ENCODE data around the gene YIPF5. TPM values are rescaled to one million over a fixed set of nuclear protein-coding genes. Genes with fewer than 3 reads are reported as not detected.

The YIPF5 gene
- 56.5 TPM for total RNA-seq
- polyA plus RNA-seq (ENCODE audit: insufficient read depth in 1 of 8, insufficient read length in 8 of 8, low replicate concordance in 1 of 8): 10 to 100 TPM; 36.4 to 58.7 (median 45.6) TPM
- long read RNA-seq, donor 1, partial matches to known transcripts: 0 of 4 reads
- long read RNA-seq, donor 1, other reads (novel, unspliced or antisense): 0 of 4 reads
- long read RNA-seq, donor 2, partial matches to known transcripts: 0 of 1 reads
- long read RNA-seq, donor 2, other reads (novel, unspliced or antisense): 0 of 1 reads
- long read RNA-seq, donor 3, transcript YIPF5-201 (6 exons, 3,147 nt): major isoform, 20 of 27 reads
- long read RNA-seq, donor 3, partial matches to known transcripts: 5 of 27 reads
- long read RNA-seq, donor 3, other reads (novel, unspliced or antisense): 0 of 27 reads
- long read RNA-seq, donor 4, transcript YIPF5-201 (6 exons, 3,147 nt): major isoform, 18 of 19 reads
- long read RNA-seq, donor 4, partial matches to known transcripts: 0 of 19 reads
- long read RNA-seq, donor 4, other reads (novel, unspliced or antisense): 0 of 19 reads
- long read RNA-seq, donor 5, transcript YIPF5-201 (6 exons, 3,147 nt): major isoform, 66 of 76 reads
- long read RNA-seq, donor 5, partial matches to known transcripts: 8 of 76 reads
- long read RNA-seq, donor 5, other reads (novel, unspliced or antisense): 0 of 76 reads
- long read RNA-seq, donor 6, transcript YIPF5-201 (6 exons, 3,147 nt): major isoform, 19 of 20 reads
- long read RNA-seq, donor 6, partial matches to known transcripts: 0 of 20 reads
- long read RNA-seq, donor 6, other reads (novel, unspliced or antisense): 0 of 20 reads
- long read RNA-seq, donor 7, transcript YIPF5-201 (6 exons, 3,147 nt): major isoform, 16 of 18 reads
- long read RNA-seq, donor 7, partial matches to known transcripts: 0 of 18 reads
- long read RNA-seq, donor 7, other reads (novel, unspliced or antisense): 0 of 18 reads
- long read RNA-seq, donor 8, transcript YIPF5-201 (6 exons, 3,147 nt): major isoform, 26 of 41 reads
- long read RNA-seq, donor 8, partial matches to known transcripts: 15 of 41 reads
- long read RNA-seq, donor 8, other reads (novel, unspliced or antisense): 0 of 41 reads
- long read RNA-seq, donor 9, transcript YIPF5-201 (6 exons, 3,147 nt): major isoform, 13 of 13 reads
- long read RNA-seq, donor 9, partial matches to known transcripts: 0 of 13 reads
- long read RNA-seq, donor 9, other reads (novel, unspliced or antisense): 0 of 13 reads
- long read RNA-seq, donor 10, transcript YIPF5-201 (6 exons, 3,147 nt): major isoform, 27 of 29 reads
- long read RNA-seq, donor 10, partial matches to known transcripts: 0 of 29 reads
- long read RNA-seq, donor 10, other reads (novel, unspliced or antisense): 0 of 29 reads
- long read RNA-seq, donor 11, transcript YIPF5-201 (6 exons, 3,147 nt): major isoform, 26 of 26 reads
- long read RNA-seq, donor 11, partial matches to known transcripts: 0 of 26 reads
- long read RNA-seq, donor 11, other reads (novel, unspliced or antisense): 0 of 26 reads

DNA sequence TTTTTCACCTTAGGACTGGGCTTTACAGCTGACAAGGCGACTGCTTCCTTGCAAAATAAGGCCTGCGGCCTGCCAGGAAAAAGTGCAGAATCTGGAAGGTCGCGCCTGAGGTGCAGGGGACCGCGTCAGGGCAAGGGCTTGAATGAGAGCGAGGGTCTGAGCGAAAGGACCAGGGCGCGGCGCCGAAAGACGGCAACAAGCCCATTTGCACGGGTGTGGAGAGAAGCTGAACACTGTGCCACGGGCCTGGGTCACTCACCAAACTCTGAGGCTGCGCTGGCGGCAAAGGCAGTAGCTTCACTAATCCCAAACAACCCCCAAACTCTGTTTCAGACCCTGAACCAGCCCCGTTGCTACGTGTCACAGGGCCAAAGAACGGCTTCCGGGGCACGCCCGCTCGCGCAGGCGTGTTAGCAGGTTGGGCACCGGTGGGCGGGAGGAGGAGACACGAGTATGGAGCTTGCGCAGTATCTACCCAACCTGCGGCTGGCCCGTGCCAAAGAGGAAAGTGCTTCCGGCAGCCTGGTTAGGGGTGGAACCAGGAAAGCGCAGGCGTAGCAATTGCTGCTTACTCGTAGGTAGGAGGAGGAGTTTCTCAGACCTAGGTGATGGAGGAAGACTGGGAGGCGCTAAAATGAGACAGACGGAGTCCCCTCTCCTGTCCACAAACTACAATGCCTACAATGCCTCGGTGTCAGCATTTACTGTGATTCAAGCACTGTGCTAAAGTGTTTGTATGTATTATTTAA is at the start of gene YIPF5, which contains the start of gene KCTD16:
TSS of gene YIPF5 (minus strand) at position 384 of the 749 bp plus-strand sequence. CDS start 704 bp downstream, outside the sequence.
TSS of gene KCTD16 (plus strand) at position 598 of the 749 bp plus-strand sequence.
- H3K36me3 ChIP-seq (ENCODE audit: control insufficient read depth, insufficient read depth, low read length): peaks cover 6% of the 10 kb centered on the region
- no peaks in the 10 kb centered on the region for H3K4me1 ChIP-seq (ENCODE audit: control insufficient read depth, insufficient read depth, low read length)
- DNase-seq: peak; percentile 98
- H3K4me3 ChIP-seq (ENCODE audit: low read length): peak within 1 kb of the TSS; percentile 73
- H3K27me3 ChIP-seq (ENCODE audit: control insufficient read depth, insufficient read depth, low read length): no peaks in the 10 kb centered on the region
- under 1% methylated on average over 26 of the region's 39 CpGs for WGBS (ENCODE audit: insufficient coverage)
- no peaks in the 10 kb centered on the region for H3K9me3 ChIP-seq (replicated peaks; ENCODE audit: control insufficient read depth, low read depth, low read length)
- peak within 1 kb of the TSS; percentile 90 for H3K27ac ChIP-seq (ENCODE audit: low read length)

DNA sequence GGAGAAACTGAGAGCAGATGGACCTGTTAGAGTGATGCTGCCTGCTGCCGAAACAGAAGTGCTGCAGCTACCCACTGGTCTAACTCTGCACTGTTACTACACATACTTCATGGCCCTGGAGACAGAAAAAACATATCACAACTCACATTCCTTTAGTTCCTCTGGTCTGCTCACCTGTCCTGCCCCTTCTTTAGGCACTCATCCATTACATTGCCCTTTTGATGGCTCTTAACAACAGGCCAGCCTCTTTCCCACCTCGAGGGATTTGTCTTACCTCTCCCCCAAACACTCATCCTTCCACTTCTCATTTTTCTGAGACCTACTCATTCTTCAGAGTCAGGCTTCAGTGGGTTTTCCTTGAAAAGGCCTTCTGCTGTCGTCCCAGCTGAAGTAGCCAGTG is 49.4 kb upstream of the YIPF5 start:
- no peaks in the 10 kb centered on the region for H3K9me3 ChIP-seq (replicated peaks; ENCODE audit: control insufficient read depth, low read depth, low read length)
- no peaks in the 10 kb centered on the region for H3K4me1 ChIP-seq (ENCODE audit: control insufficient read depth, insufficient read depth, low read length)
- H3K4me3 ChIP-seq (ENCODE audit: low read length): no peak overlapping the region
- DNase-seq: no peak
- H3K27me3 ChIP-seq (ENCODE audit: control insufficient read depth, insufficient read depth, low read length): no peaks in the 10 kb centered on the region
- 72% methylated on average over 2 of the region's 3 CpGs for WGBS (ENCODE audit: insufficient coverage)
- H3K36me3 ChIP-seq (ENCODE audit: control insufficient read depth, insufficient read depth, low read length): no peaks in the 10 kb centered on the region
- no peak overlapping the region for H3K27ac ChIP-seq (ENCODE audit: low read length)

GRCh38 chr5:144210655-144211054 is 40.2 kb upstream of the YIPF5 start:
- no peaks in the 10 kb centered on the region for H3K36me3 ChIP-seq (ENCODE audit: control insufficient read depth, insufficient read depth, low read length)
- DNase-seq: no peak
- H3K4me3 ChIP-seq (ENCODE audit: low read length): no peak overlapping the region
- H3K9me3 ChIP-seq (replicated peaks; ENCODE audit: control insufficient read depth, low read depth, low read length): no peaks in the 10 kb centered on the region
- no CpG with 5 or more reads among the region's 1 CpG for WGBS (ENCODE audit: insufficient coverage)
- no peak overlapping the region for H3K27ac ChIP-seq (ENCODE audit: low read length)
- no peaks in the 10 kb centered on the region for H3K4me1 ChIP-seq (ENCODE audit: control insufficient read depth, insufficient read depth, low read length)
- H3K27me3 ChIP-seq (ENCODE audit: control insufficient read depth, insufficient read depth, low read length): no peaks in the 10 kb centered on the region

DNA sequence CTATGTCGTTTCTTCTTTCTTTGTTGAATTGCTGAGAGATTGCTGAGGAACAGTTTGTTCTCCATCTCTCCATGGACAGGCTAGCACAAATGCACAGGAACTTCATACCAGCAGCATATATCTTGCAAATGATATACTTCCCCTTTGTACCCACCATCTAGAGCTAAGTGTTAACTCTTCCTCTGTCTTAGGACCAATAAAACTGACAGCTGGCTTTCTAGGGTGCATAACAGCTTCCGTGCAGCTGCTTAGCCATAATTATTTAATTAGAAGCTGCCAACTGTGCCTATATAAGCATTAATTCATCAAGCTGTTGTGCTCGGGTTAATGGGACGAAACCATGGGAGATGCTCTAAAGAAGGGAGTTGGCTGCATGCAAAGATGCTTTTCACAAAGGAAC is 38.9 kb upstream of the YIPF5 start:
- no peak overlapping the region for H3K4me3 ChIP-seq (ENCODE audit: low read length)
- no peaks in the 10 kb centered on the region for H3K36me3 ChIP-seq (ENCODE audit: control insufficient read depth, insufficient read depth, low read length)
- no peak overlapping the region for H3K27ac ChIP-seq (ENCODE audit: low read length)
- peaks cover 8% of the 10 kb centered on the region for H3K27me3 ChIP-seq (ENCODE audit: control insufficient read depth, insufficient read depth, low read length)
- H3K4me1 ChIP-seq (ENCODE audit: control insufficient read depth, insufficient read depth, low read length): peaks cover 4% of the 10 kb centered on the region
- WGBS (ENCODE audit: insufficient coverage): no CpG with 5 or more reads among the region's 4 CpGs
- DNase-seq: no peak
- H3K9me3 ChIP-seq (replicated peaks; ENCODE audit: control insufficient read depth, low read depth, low read length): no peaks in the 10 kb centered on the region

- Histone ChIP-seq H3K27ac (ENCODE audit: low read length) (no peak overlapping the region), H3K9me3 (replicated peaks; ENCODE audit: control insufficient read depth, low read depth, low read length) (no peaks in the 10 kb centered on the region), H3K27me3 (ENCODE audit: control insufficient read depth, insufficient read depth, low read length) (peaks cover 11% of the 10 kb centered on the region), H3K4me1 (ENCODE audit: control insufficient read depth, insufficient read depth, low read length) (peaks cover 4% of the 10 kb centered on the region), H3K4me3 (ENCODE audit: low read length) (no peak overlapping the region), H3K36me3 (ENCODE audit: control insufficient read depth, insufficient read depth, low read length) (no peaks in the 10 kb centered on the region)
- no peak for DNase-seq
Observed at GRCh38 chr5:144207875-144208444, 37.5 kb upstream of the YIPF5 start.

GRCh38 chr5:144206141-144206540 is 35.7 kb upstream of the YIPF5 start:
- WGBS (ENCODE audit: insufficient coverage): no CpG with 5 or more reads among the region's 2 CpGs
- no peak for DNase-seq

GRCh38 chr5:144205141-144205551 is 34.7 kb upstream of the YIPF5 start:
- WGBS (ENCODE audit: insufficient coverage): 0% methylated on average over 22 of the region's 31 CpGs
- Histone ChIP-seq H3K27me3 (ENCODE audit: control insufficient read depth, insufficient read depth, low read length) (peaks cover 11% of the 10 kb centered on the region), H3K9me3 (replicated peaks; ENCODE audit: control insufficient read depth, low read depth, low read length) (no peaks in the 10 kb centered on the region), H3K4me3 (ENCODE audit: low read length) (no peak overlapping the region), H3K27ac (ENCODE audit: low read length) (no peak overlapping the region), H3K36me3 (ENCODE audit: control insufficient read depth, insufficient read depth, low read length) (no peaks in the 10 kb centered on the region), H3K4me1 (ENCODE audit: control insufficient read depth, insufficient read depth, low read length) (peaks cover 4% of the 10 kb centered on the region)
- DNase-seq: peak; percentile 53

More at GRCh38 chr5:144206141-144206540, 35.7 kb upstream of the YIPF5 start:
- H3K36me3 ChIP-seq (ENCODE audit: control insufficient read depth, insufficient read depth, low read length): no peaks in the 10 kb centered on the region
- H3K4me1 ChIP-seq (ENCODE audit: control insufficient read depth, insufficient read depth, low read length): peaks cover 4% of the 10 kb centered on the region
- no peaks in the 10 kb centered on the region for H3K9me3 ChIP-seq (replicated peaks; ENCODE audit: control insufficient read depth, low read depth, low read length)
- peaks cover 11% of the 10 kb centered on the region for H3K27me3 ChIP-seq (ENCODE audit: control insufficient read depth, insufficient read depth, low read length)
- no peak overlapping the region for H3K4me3 ChIP-seq (ENCODE audit: low read length)
- H3K27ac ChIP-seq (ENCODE audit: low read length): no peak overlapping the region

DNA sequence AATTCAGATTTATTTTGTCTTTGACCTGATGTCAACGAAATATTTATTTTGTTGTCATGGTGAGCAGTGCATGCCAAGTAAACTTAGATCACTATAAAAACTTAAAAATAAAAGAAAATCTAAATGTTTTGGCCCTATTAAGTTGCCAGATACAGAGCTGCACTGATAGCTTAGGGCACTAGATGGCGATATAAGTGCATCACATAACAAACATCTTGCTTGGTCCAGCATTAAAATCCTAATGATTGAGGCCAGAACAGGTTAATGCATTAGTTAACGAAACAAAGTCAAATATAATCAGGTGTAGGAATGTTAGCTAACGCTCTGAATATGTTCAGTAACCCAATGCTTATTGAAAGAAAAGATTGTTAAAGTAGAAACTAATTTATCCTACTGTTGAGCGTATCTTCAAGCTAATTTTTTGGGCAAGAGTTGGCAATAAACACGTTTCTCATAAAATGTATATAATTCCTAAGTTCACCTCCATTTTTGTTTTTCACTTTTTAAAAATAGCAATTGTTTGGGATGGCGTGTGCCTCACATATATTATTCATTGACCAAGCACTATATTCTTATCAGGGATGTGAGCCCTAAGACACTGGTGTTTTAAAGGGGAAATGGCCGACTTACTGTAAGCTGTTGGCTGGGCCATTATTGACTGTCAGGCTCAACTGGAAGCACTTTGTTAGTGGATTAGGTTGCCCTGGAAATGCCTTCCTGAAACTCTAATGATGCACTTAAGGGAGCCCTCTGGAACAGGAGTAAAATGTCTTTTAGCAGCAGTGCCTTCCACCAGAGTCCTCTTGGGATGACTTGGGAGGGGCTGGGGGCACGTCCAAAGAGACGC is 33.5 kb upstream of the YIPF5 start:
- DNase-seq: peak; percentile 80
- peaks cover 4% of the 10 kb centered on the region for H3K4me1 ChIP-seq (ENCODE audit: control insufficient read depth, insufficient read depth, low read length)
- peaks cover 11% of the 10 kb centered on the region for H3K27me3 ChIP-seq (ENCODE audit: control insufficient read depth, insufficient read depth, low read length)
- 52% methylated on average over 3 of the region's 10 CpGs for WGBS (ENCODE audit: insufficient coverage)
- H3K4me3 ChIP-seq (ENCODE audit: low read length): no peak overlapping the region
- H3K9me3 ChIP-seq (replicated peaks; ENCODE audit: control insufficient read depth, low read depth, low read length): no peaks in the 10 kb centered on the region
- no peak overlapping the region for H3K27ac ChIP-seq (ENCODE audit: low read length)
- H3K36me3 ChIP-seq (ENCODE audit: control insufficient read depth, insufficient read depth, low read length): no peaks in the 10 kb centered on the region
